ENCODE measurements around the gene CEP152. TPM values are rescaled to one million over a fixed set of nuclear protein-coding genes. Genes with fewer than 3 reads are reported as not detected.

Gene CEP152
- total and polyA plus RNA-seq, 9 of the 15 experiments (the other 6 are each of a cell fraction or from before 2014, with no cell fraction given), result 9.9 to 43.0 (median 23.6) TPM

DNA sequence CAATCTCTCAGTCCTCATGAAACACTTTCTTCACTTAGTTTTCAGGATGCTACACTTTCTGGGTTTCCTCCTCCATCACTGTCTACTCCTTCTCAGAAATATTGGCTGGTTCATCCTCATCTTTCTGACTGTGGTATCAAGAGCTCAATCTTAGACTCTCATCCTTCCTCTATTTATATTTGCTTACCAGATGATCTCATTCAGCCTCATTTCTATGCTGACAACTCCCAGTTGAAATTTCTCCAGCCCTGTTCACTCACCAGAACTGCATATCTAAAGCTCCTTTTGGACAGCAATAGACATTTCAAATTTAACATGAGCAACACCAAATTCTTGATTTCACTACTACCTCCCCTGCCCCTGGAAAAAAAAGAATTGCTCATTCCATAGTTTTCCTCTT, 117.4 kb downstream of the CEP152 start (continued):
- TF ChIP-seq MXI1 (IDR thresholded peaks at IDR 0.05; ENCODE audit: low read depth, low read length) (no peak), WHSC1 (IDR thresholded peaks at IDR 0.05; ENCODE audit: low read length) (no peak), JUND (IDR thresholded peaks at IDR 0.05; ENCODE audit: borderline replicate concordance, low read depth, low read length) (0 out of 2 replicates have a peak, but pooled peaks have one; percentile 29), JUND (tag; IDR thresholded peaks at IDR 0.05; ENCODE audit: borderline replicate concordance, low read depth, low read length) (peak; percentile 62; the same call in 1 of the 3 replicates), GATAD2A (IDR thresholded peaks at IDR 0.05) (no peak), RCOR1 (IDR thresholded peaks at IDR 0.05; ENCODE audit: borderline replicate concordance in 1 of 2, low read depth in 2 of 2, low read length in 2 of 2) (0 out of 4 replicates have a peak, but pooled peaks of 1 of the 2 experiments have one; percentile 41), CTBP1 (IDR thresholded peaks at IDR 0.05; ENCODE audit: borderline replicate concordance) (peak; percentile 88), FOXA3 (CRISPR knock-in tag; conservative IDR thresholded peaks at IDR 0.05 in 1 of 2, IDR thresholded peaks at IDR 0.05 in 1 of 2) (0 out of 4 replicates have a peak, but pooled peaks of 1 of the 2 experiments have one; percentile 15), HIVEP1 (CRISPR knock-in tag; IDR thresholded peaks at IDR 0.05) (no peak), XRCC3 (IDR thresholded peaks at IDR 0.05) (no peak), SIN3A (IDR thresholded peaks at IDR 0.05; ENCODE audit: borderline replicate concordance in 2 of 2, control insufficient read depth in 1 of 2, low read depth in 2 of 2, low read length in 2 of 2) (no peak), ATF7 (IDR thresholded peaks at IDR 0.05) (0 out of 2 replicates have a peak, but pooled peaks have one; percentile 37), TBP (optimal IDR thresholded peaks at IDR 0.05; ENCODE audit: low read depth, low read length) (no peak), SLC30A9 (CRISPR knock-in tag; IDR thresholded peaks at IDR 0.05) (no peak), SRSF1 (IDR thresholded peaks at IDR 0.05; ENCODE audit: low read depth, low read length) (no peak)
- TF ChIP-seq, protein P1, sequence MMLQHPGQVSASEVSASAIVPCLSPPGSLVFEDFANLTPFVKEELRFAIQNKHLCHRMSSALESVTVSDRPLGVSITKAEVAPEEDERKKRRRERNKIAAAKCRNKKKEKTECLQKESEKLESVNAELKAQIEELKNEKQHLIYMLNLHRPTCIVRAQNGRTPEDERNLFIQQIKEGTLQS (IDR thresholded peaks at IDR 0.05), result peak; percentile 56; the same call in 1 of the 2 replicates
- TF ChIP-seq, protein P1 (CRISPR knock-in tag; conservative IDR thresholded peaks at IDR 0.05), result no peak
- TF ChIP-seq, protein P2, sequence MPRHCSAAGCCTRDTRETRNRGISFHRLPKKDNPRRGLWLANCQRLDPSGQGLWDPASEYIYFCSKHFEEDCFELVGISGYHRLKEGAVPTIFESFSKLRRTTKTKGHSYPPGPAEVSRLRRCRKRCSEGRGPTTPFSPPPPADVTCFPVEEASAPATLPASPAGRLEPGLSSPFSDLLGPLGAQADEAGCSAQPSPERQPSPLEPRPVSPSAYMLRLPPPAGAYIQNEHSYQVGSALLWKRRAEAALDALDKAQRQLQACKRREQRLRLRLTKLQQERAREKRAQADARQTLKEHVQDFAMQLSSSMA (CRISPR knock-in tag; IDR thresholded peaks at IDR 0.05), result no peak
- TF ChIP-seq, protein P3, sequence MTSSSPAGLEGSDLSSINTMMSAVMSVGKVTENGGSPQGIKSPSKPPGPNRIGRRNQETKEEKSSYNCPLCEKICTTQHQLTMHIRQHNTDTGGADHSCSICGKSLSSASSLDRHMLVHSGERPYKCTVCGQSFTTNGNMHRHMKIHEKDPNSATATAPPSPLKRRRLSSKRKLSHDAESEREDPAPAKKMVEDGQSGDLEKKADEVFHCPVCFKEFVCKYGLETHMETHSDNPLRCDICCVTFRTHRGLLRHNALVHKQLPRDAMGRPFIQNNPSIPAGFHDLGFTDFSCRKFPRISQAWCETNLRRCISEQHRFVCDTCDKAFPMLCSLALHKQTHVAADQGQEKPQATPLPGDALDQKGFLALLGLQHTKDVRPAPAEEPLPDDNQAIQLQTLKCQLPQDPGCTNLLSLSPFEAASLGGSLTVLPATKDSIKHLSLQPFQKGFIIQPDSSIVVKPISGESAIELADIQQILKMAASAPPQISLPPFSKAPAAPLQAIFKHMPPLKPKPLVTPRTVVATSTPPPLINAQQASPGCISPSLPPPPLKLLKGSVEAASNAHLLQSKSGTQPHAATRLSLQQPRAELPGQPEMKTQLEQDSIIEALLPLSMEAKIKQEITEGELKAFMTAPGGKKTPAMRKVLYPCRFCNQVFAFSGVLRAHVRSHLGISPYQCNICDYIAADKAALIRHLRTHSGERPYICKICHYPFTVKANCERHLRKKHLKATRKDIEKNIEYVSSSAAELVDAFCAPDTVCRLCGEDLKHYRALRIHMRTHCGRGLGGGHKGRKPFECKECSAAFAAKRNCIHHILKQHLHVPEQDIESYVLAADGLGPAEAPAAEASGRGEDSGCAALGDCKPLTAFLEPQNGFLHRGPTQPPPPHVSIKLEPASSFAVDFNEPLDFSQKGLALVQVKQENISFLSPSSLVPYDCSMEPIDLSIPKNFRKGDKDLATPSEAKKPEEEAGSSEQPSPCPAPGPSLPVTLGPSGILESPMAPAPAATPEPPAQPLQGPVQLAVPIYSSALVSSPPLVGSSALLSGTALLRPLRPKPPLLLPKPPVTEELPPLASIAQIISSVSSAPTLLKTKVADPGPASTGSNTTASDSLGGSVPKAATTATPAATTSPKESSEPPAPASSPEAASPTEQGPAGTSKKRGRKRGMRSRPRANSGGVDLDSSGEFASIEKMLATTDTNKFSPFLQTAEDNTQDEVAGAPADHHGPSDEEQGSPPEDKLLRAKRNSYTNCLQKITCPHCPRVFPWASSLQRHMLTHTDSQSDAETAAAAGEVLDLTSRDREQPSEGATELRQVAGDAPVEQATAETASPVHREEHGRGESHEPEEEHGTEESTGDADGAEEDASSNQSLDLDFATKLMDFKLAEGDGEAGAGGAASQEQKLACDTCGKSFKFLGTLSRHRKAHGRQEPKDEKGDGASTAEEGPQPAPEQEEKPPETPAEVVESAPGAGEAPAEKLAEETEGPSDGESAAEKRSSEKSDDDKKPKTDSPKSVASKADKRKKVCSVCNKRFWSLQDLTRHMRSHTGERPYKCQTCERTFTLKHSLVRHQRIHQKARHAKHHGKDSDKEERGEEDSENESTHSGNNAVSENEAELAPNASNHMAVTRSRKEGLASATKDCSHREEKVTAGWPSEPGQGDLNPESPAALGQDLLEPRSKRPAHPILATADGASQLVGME (CRISPR knock-in tag; IDR thresholded peaks at IDR 0.05), result no peak
